OCI-M2 (cell line): ENCODE data around the gene PPM1A.

Experiments
- DNase-seq: peaks from one replicate; lab custom pipeline; 2025; ENCODE audit not compliant: unreplicated experiment; lab: John Stamatoyannopoulos, UW

Gene PPM1A

GRCh38 chr14:60248697-60249318 is at the start of gene PPM1A:
Gene PPM1A (plus strand): TSS chr14:60249221. CDS start chr14:60282704, 33,483 bp downstream.
- peak; percentile 95 for DNase-seq

DNA sequence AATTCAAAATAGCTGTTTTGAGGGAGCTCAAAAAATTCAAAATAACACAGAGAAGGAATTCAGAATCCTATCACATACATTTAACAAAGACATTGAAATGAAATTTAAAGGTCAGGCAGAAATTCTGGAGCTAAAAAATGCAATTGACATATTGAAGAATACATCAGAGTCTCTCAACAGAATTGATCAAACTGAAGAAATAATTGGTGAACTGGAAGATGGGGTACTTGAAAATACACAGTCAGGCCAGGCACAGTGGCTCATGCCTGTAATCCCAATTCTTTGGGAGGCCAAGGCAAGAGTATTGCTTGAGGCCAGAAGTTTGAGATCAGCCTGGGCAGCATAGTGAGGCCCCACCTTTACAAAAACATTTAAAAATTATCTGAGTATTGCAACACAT is 49.7 kb upstream of the PPM1A start:
- DNase-seq, result no peak

DNA sequence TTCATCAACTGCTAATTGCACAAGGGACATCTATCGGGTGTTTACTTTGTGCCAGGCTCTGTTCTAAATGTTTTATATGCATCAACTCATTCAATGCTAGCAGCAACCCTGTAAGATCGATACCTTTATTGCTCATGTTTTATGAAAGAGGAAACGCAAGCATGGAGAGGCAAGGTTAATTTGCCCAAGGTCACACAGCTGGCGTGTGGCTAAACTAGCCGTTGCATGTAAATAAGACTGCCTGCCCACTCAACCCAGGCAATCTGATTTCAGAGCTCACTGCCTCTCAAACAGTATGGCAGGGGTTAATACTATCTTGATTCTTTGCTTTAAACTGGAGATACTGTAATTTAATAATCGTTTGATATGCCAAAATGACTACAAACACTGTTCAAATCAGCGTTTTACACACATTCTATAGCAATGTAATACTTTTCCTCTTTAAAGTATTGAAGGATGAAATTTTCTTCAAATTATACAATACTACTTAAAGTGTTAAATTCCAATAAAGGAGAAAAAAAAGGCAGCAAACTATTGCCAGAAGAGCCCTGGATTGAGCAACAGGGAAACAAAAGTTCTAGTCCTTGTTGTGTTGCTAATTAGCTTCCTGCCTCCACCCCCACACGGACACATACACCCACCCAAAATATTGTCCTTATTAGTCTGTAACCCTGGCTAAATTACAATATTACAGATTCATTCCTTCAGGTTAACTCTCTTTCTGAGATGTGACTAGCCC is 44.7 kb upstream of the PPM1A start:
- no peak for DNase-seq

DNA sequence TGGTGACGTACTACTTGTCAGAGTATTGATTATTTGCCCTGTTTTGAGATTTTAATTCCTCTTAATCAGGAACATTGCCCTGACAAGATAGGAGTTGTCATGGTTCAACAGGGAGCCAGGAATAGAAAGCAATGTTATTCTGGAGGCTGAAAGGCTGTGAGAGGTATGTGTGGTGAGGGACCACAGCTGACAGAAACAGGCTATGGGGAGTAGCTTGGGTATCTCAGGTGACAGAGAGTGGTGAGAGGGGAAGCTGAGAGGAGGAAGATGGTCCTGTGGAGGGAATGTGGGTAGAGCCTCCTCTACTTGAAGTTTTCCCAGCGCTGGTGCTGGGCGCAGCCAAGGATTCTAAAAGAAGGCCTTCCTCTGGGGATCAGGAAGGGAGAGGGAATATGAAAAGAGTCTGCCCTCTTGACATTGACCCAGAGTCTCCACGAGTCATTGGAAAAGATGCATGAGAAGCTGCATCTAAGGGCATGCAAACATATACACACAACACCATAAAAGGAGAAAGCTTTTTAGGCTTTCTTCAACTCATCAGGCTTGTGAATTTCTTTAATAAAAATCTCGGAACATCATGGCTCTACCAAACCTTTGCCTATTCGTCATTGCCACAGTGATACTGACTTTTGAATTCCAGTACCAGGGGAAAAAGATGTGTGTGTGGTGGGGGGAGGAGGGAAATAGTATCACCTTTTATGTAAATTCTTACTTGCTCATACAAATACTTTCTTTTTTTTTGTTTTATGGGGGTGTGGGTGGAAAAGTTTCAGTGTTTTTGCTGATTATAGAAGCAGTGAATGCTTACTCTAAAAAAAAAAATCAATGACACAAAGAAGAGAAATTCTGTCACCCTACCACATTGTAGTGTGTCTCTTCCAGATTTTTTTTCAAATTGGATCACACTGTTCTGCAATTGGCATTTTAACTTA is 43.9 kb upstream of the PPM1A start:
- no peak for DNase-seq

DNA sequence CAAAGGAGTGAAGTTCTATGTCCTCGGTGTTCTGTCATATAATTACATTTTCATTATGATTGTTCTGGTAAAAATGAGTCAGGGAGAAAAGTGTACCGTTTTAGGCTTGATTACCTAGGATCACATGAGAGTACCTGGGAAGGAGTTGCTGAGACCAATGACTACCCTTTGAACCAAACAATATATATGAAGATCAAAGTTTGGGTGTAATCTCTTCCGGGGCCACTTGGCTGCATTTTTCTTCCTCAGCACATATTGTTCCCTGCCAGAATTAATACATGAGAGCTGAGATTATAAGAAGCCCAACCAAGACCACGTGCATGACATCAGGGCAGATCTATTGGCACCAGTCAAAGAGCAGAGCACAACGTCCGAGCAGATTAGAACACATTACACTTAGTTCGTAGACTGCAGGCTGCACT is 42.8 kb upstream of the PPM1A start:
- no peak for DNase-seq

GRCh38 chr14:60206837-60207533 is 42.0 kb upstream of the PPM1A start:
- DNase-seq, result no peak

DNA sequence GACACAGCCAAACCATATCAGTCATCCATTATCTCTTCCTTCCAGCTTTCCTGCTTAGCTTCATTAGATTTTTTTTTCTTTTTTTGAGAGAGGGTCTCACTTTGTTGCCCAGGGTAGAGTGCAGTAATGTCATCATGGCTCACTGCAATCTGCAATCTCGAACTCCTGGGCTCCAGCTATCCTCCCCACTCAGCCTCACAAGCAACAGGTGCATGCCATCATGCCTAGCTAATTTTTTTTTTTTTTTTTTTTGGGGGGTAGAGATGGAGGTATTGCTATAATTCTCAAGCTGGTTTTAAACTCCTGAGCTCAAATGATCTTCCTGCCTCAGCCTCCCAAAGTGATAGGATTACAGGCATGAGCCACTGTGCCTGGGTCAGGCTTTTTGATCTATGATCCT is 38.3 kb upstream of the PPM1A start:
- DNase-seq, result no peak

GRCh38 chr14:60211153-60211552 is 37.9 kb upstream of the PPM1A start:
- no peak for DNase-seq

DNA sequence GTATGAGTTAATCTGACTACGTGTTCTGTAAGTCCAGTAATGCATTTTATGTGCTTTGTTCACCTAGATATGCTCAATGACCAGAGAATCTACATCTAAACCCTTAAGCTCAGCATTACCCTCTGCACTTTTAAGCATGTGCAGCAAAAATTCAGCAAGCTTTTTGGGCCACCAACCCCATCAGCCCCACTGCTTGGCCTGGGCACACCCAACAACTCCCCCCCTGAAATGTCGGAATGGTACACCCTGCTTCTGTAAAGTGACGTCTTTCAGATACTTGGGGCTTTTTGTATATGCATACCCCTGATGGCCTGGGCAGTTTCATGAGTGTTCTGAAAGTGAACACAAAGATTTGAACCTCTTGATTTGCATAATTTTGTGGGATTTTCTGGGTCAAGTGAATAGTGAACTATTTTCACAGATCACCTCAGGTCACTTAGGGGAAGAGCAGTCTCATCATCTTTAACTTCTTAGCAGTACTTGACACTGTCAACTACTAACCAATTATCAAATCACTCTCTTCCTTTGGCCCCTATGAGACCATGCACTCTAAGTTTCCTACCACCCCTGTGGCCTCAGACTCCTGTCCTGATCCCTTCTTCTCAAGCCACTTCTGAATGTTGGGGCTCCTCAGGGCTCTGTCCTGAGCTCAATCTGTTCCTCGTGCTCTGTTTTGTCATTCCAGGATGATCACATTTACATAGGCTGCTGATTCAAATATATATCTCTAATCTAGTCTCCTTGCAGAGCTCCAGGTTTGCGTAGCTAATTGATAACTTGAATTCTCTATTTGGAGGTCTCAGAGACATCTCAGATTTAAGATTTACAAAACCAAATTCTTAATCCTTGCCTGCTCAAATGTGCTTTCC is 36.3 kb upstream of the PPM1A start:
- DNase-seq, result no peak

GRCh38 chr14:60214003-60214402 is 35.0 kb upstream of the PPM1A start:
- no peak for DNase-seq

DNA sequence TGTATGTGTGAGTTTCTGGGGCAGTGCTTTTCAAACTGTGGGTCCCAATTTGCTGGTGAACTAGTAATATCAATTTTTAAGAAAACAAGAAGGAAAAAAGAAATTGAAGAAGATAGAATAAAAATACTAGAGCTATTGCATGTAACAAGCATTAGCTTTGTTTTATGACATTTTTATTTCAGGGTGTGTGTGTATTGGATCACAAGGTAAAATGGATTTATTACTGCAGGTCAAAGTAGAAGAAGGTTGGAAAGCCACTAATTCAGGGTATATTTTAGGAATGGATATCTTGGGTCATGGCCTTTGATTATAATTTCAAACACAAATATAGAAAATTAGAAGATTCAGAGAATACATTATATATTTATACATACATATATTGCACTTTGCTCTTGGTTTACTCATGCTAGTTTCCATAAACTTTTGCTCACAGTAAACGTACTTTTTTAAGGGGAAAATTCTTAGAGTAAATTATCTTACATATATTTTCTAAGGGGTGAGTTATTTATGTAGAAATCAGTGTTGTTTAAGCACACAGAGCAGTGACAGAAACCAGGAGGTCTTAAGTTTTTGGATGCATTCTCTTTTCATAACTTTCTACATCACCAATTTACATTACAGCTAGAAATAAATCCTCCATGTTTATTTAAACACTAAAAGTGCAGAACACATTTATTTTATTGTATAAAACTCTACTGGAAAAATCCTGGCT is 34.5 kb upstream of the PPM1A start:
- no peak for DNase-seq

- DNase-seq, result no peak
Observed at GRCh38 chr14:60215127-60215444, 33.9 kb upstream of the PPM1A start.

GRCh38 chr14:60215520-60216420 is 33.3 kb upstream of the PPM1A start:
- no peak for DNase-seq

DNA sequence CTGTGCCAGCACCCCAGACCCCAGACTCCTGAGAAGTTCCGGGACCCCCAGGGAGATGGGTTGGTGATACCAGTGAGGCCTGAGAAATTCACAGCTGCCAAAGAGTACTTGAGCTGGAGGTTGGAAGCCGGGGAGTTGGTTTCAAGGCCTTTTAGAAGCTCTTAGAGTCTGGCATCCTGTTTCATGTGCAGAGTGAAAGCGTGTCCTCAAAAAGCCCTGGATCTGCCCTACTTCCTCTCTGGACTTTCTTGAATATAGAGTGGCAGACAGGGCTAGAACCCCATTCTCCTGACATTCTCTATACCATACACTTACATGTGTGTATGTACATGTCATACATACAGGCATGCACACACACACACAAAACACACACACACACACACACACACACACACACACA is 31.3 kb upstream of the PPM1A start:
- DNase-seq, result no peak

DNA sequence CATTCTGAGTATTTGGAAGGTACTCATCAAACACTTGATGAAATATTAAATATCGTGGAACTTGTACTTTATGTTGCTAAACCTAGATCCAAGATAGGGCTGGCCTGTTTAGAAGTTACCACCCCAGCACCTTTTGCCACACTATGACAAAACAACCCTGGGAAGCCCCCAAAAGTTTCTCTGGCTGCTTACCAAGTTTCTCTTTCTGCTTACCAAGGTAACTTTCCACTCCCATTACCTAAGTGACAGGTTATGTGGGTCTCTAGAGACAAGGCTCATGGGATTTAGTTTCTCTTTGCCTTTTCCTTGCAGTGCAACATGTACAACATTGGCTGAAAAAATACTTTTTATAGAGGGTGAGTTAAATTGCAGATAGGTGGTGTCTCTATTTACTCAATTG is 28.9 kb upstream of the PPM1A start:
- no peak for DNase-seq

GRCh38 chr14:60220917-60221316 is 28.1 kb upstream of the PPM1A start:
- no peak for DNase-seq

DNA sequence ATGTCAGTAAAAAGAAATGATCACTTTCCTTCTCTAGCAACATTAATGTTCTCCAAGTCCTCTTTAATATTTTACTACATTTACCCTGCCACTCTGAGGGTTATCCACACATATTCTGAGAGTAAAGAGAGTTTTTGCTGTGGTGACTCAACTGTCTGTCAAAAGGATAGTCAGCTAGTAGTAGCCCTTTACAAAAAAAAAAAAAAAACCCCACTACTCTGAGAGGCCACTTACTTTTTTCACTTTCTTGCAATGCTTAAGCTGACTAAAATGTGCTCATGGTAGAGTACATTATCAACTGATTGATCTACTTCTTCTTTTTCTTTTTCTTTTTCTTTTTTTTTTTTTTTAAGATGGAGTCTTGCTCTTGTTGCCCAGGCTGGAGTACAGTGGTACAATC is 27.6 kb upstream of the PPM1A start:
- no peak for DNase-seq

GRCh38 chr14:60222820-60223219 is 26.2 kb upstream of the PPM1A start:
- DNase-seq, result no peak

GRCh38 chr14:60225265-60225664 is 23.8 kb upstream of the PPM1A start:
- DNase-seq, result no peak
